ENCODE measurements around the gene NR5A2. TPM values are rescaled to one million over a fixed set of nuclear protein-coding genes. Genes with fewer than 3 reads are reported as not detected.

The NR5A2 gene
- total and polyA plus RNA-seq, 7 donors = 0.49 to 13.8 (median 1.9) TPM

DNA sequence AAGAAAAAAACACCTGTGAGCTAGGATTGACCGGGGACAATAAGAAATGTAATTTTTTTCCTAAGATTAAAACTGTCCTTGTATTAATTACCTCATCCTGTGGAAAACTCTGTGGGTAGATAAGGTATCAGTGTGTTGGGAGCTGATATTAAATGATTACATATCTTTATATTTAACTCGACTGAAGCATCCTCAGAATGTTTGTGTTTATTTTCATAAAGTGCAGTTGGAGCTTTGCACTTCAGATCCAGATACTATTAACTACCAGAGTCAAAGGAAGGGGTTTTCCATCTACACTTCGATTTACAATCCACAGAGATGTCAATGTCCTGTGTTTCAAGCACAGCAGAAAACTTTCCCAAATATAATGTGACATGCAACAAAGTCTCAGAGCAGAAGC lies 164.5 kb downstream of the NR5A2 start:
- H3K4me3 ChIP-seq = no peak overlapping the region
- no peaks in the 10 kb centered on the region for H3K9me3 ChIP-seq
- no peaks in the 10 kb centered on the region for H3K36me3 ChIP-seq
- 77 to 82% methylated on average over 3 of the region's 3 CpGs for WGBS, 2 donors
- DNase-seq = no peak
- no peak overlapping the region for H3K27ac ChIP-seq
- H3K4me1 ChIP-seq = no peaks in the 10 kb centered on the region
- TF ChIP-seq EP300 (IDR thresholded peaks at IDR 0.05) = no peak
- no peak for TF ChIP-seq POLR2A (IDR thresholded peaks at IDR 0.05)
- TF ChIP-seq POLR2AphosphoS5 (IDR thresholded peaks at IDR 0.05) = no peak
- TF ChIP-seq, protein P1, sequence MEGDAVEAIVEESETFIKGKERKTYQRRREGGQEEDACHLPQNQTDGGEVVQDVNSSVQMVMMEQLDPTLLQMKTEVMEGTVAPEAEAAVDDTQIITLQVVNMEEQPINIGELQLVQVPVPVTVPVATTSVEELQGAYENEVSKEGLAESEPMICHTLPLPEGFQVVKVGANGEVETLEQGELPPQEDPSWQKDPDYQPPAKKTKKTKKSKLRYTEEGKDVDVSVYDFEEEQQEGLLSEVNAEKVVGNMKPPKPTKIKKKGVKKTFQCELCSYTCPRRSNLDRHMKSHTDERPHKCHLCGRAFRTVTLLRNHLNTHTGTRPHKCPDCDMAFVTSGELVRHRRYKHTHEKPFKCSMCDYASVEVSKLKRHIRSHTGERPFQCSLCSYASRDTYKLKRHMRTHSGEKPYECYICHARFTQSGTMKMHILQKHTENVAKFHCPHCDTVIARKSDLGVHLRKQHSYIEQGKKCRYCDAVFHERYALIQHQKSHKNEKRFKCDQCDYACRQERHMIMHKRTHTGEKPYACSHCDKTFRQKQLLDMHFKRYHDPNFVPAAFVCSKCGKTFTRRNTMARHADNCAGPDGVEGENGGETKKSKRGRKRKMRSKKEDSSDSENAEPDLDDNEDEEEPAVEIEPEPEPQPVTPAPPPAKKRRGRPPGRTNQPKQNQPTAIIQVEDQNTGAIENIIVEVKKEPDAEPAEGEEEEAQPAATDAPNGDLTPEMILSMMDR (IDR thresholded peaks at IDR 0.05) = no peak
- intact Hi-C loops (cut with DNase I) = no loop called here
- no peaks in the 10 kb centered on the region for H3K27me3 ChIP-seq

DNA sequence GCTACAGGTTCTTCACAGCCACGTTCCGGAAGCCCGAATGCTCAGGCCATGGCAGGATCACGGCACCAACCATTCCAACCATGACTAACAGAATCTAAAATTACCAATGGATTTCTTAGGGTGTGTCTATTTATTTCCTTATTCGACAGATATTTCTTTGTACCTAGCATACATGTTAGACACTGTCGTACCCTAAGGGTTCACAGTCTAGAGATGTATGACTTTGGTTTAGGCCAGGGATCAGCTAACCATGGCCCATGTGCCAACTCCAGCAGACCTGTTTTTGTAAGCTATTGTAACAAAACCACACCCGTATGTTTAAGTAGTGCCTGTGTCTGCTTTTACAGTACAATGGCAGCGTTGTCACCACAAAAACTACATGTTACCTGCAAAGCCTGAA lies 167.0 kb downstream of the NR5A2 start:
- no peak for TF ChIP-seq POLR2AphosphoS5 (IDR thresholded peaks at IDR 0.05)
- no peak for TF ChIP-seq POLR2A (IDR thresholded peaks at IDR 0.05)
- no peak for TF ChIP-seq EP300 (IDR thresholded peaks at IDR 0.05)
- TF ChIP-seq, protein P1 (IDR thresholded peaks at IDR 0.05) = no peak
- H3K27me3 ChIP-seq = no peaks in the 10 kb centered on the region
- intact Hi-C loops (cut with DNase I) = no loop called here
- no peaks in the 10 kb centered on the region for H3K4me1 ChIP-seq
- H3K36me3 ChIP-seq = no peaks in the 10 kb centered on the region
- no peaks in the 10 kb centered on the region for H3K9me3 ChIP-seq
- H3K4me3 ChIP-seq = no peak overlapping the region
- no peak for DNase-seq
- H3K27ac ChIP-seq = no peak overlapping the region
- 77 to 88% methylated on average over 8 of the region's 8 CpGs for WGBS, 2 donors

DNA sequence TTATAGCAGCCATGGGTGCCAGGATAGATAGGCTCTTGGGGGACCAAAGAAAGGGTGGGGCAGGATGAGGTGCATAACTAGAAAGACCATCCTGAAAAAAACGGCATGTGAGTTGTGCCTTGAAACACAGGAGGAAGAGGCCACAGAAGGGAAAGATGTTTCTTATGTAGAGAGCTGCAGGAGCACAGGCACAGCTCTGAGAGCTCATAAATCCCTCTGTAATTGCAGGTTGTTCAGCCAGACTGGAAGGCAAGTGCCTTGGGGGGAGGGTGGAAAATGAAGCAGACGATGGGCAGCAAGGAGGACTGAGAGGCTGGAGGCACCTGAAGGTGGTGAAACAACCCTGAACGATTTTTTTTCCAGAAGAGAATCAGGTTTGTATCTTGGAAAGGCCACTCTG lies 170.7 kb downstream of the NR5A2 start:
- intact Hi-C loops (cut with DNase I) = no loop called here
- TF ChIP-seq POLR2AphosphoS5 (IDR thresholded peaks at IDR 0.05) (no peak), POLR2A (IDR thresholded peaks at IDR 0.05) (no peak), EP300 (IDR thresholded peaks at IDR 0.05) (no peak)
- TF ChIP-seq, protein P1 (IDR thresholded peaks at IDR 0.05) = no peak
- H3K27ac ChIP-seq = no peak overlapping the region
- H3K9me3 ChIP-seq = no peaks in the 10 kb centered on the region
- WGBS, 2 donors = 28 to 33% methylated on average over 3 of the region's 3 CpGs
- no peaks in the 10 kb centered on the region for H3K27me3 ChIP-seq
- H3K4me1 ChIP-seq = no peaks in the 10 kb centered on the region
- DNase-seq = no peak
- H3K4me3 ChIP-seq = no peak overlapping the region
- H3K36me3 ChIP-seq = no peaks in the 10 kb centered on the region

DNA sequence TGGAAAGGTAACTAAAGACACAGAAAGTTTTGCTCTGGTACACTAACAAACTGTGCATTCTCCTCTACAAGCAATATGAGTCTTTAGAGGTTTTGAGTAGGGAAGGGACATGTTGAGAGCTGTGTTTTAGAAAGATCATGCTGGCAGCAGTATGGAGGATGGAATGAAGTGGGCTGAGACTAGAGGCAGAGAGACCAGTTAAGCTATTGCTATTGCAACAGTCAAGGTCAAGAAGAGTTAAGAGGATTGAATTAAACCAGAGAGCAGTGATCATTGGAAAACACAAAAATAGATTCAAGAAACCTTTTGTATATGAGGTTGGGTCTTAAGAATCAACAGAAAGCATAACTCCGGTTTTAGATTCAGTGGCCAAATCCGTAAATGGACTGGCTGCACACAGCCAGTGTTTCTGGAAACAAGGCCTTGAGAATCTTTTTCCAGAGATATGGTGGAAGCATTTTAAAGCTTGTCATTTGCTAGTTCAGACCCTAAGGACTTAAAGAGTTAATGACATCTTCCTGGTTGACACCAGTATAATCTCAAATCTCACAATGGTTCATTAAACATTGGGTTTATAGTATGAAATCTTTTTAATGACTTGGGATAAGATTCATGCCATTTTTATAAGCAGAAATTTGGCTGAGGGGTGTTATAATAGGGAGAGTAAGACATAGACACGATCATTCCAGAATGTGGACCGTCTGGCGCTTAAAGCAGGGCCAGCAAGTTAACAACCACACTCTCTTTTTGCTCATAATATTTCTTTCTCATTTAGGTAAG lies 177.9 kb downstream of the NR5A2 start:
- intact Hi-C loops (cut with DNase I) = no loop called here
- no peak for TF ChIP-seq EP300 (IDR thresholded peaks at IDR 0.05)
- no peak for TF ChIP-seq POLR2A (IDR thresholded peaks at IDR 0.05)
- TF ChIP-seq POLR2AphosphoS5 (IDR thresholded peaks at IDR 0.05) = no peak
- TF ChIP-seq, protein P1 (IDR thresholded peaks at IDR 0.05) = no peak
- Histone ChIP-seq H3K4me3 (no peak overlapping the region), H3K36me3 (no peaks in the 10 kb centered on the region), H3K4me1 (no peaks in the 10 kb centered on the region), H3K27ac (no peak overlapping the region), H3K9me3 (no peaks in the 10 kb centered on the region), H3K27me3 (no peaks in the 10 kb centered on the region)
- no peak for DNase-seq
- WGBS, 2 donors = 55 to 92% methylated on average over 5 of the region's 5 CpGs

DNA sequence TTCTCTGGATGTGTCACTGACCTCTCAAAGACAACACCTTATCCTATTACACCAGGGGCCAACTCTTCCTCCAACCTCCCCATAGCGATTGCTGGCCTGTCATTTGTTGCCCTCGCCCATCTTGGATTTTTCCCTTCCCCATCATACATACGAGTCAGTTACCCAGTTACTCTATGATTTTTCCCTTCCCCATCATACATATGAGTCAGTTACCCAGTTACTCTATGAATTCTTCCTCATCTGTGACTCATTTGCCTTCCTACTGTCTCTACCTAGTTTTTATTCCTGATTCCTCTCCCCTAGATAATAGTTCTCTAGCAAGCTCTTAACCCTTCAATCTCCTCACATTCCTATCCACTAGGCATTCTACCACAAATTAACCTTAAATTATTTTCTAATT lies 178.8 kb downstream of the NR5A2 start:
- Histone ChIP-seq H3K4me1 (no peaks in the 10 kb centered on the region), H3K4me3 (no peak overlapping the region), H3K27me3 (no peaks in the 10 kb centered on the region), H3K27ac (no peak overlapping the region), H3K9me3 (no peaks in the 10 kb centered on the region), H3K36me3 (no peaks in the 10 kb centered on the region)
- intact Hi-C loops (cut with DNase I) = no loop called here
- 88 to 92% methylated on average over 3 of the region's 3 CpGs for WGBS, 2 donors
- TF ChIP-seq EP300 (IDR thresholded peaks at IDR 0.05) (no peak), POLR2A (IDR thresholded peaks at IDR 0.05) (no peak), POLR2AphosphoS5 (IDR thresholded peaks at IDR 0.05) (no peak)
- TF ChIP-seq, protein P1 (IDR thresholded peaks at IDR 0.05) = no peak
- no peak for DNase-seq
